WTC11 (cell line): Measurements from ENCODE around the gene GH2. TPM values are rescaled to one million over a fixed set of nuclear protein-coding genes. Genes with fewer than 3 reads are reported as not detected.

Experiments used
- ATF1 ChIP-seq: sonication (generic); formaldehyde crosslinking; IDR thresholded peaks from 2 replicates; pipeline ENCODE4 v1.8.1; 2023; ENCODE audit warnings: mild to moderate bottlenecking, moderate library complexity, missing genetic modification reagents
- ATF6 ChIP-seq: sonication (generic); formaldehyde crosslinking; IDR thresholded peaks from 2 replicates; pipeline ENCODE4 v1.8.1; 2023; ENCODE audit warnings: mild to moderate bottlenecking, missing genetic modification reagents
- CBFB ChIP-seq: sonication (generic); formaldehyde crosslinking; IDR thresholded peaks from 2 replicates; pipeline ENCODE4 v1.8.1; 2022; ENCODE audit warnings: mild to moderate bottlenecking, low read depth, missing genetic modification reagents
- E2F5 ChIP-seq: sonication (generic); formaldehyde crosslinking; IDR thresholded peaks from 2 replicates; pipeline ENCODE4 v1.8.1; 2022; ENCODE audit warnings: mild to moderate bottlenecking, moderate library complexity, missing genetic modification reagents
- EMX1 ChIP-seq: fragments of 250-450 bp; sonication (Bioruptor Pico); IDR thresholded peaks from 2 replicates; pipeline ENCODE4 v1.8.0; 2021; ENCODE audit warnings: mild to moderate bottlenecking
- IRF1 ChIP-seq: sonication (generic); formaldehyde crosslinking; IDR thresholded peaks from 2 replicates; pipeline ENCODE4 v1.8.0; 2023; ENCODE audit warnings: missing genetic modification reagents
- KAT7 ChIP-seq: sonication (generic); formaldehyde crosslinking; IDR thresholded peaks from 2 replicates; pipeline ENCODE4 v1.8.1; 2023; ENCODE audit warnings: missing genetic modification reagents, mild to moderate bottlenecking, borderline replicate concordance
- MAX ChIP-seq: sonication (generic); formaldehyde crosslinking; IDR thresholded peaks from 2 replicates; pipeline ENCODE4 v1.8.0; 2022; ENCODE audit warnings: mild to moderate bottlenecking, missing genetic modification reagents
- NFATC4 ChIP-seq: fragments of 250-450 bp; sonication (Bioruptor Pico); IDR thresholded peaks from 2 replicates; pipeline ENCODE4 v1.9.0; 2021; ENCODE audit warnings: mild to moderate bottlenecking
- PRDM15 ChIP-seq: sonication (generic); formaldehyde crosslinking; IDR thresholded peaks from 2 replicates; pipeline ENCODE4 v1.8.0; 2022; ENCODE audit warnings: missing genetic modification reagents
- TEAD1 ChIP-seq: sonication (generic); formaldehyde crosslinking; IDR thresholded peaks from 2 replicates; pipeline ENCODE4 v1.8.0; 2022; ENCODE audit warnings: mild to moderate bottlenecking, missing genetic modification reagents
- TP53 ChIP-seq: sonication (generic); formaldehyde crosslinking; IDR thresholded peaks from 2 replicates; pipeline ENCODE4 v1.8.1; 2023; ENCODE audit warnings: mild to moderate bottlenecking, missing genetic modification reagents
- ZBTB21 ChIP-seq: sonication (generic); formaldehyde crosslinking; IDR thresholded peaks from 2 replicates; pipeline ENCODE4 v1.8.1; 2023; ENCODE audit warnings: mild to moderate bottlenecking, missing genetic modification reagents, borderline replicate concordance
- ZNF281 ChIP-seq: sonication (generic); formaldehyde crosslinking; IDR thresholded peaks from 2 replicates; pipeline ENCODE4 v1.8.0; 2023; ENCODE audit warnings: mild to moderate bottlenecking, missing genetic modification reagents
- ZNF317 ChIP-seq: sonication (generic); formaldehyde crosslinking; IDR thresholded peaks from 2 replicates; pipeline ENCODE4 v1.8.1; 2023; ENCODE audit warnings: low read depth, mild to moderate bottlenecking, moderate library complexity, missing genetic modification reagents, borderline replicate concordance
- ZNF671 ChIP-seq: fragments of 250-450 bp; sonication (Bioruptor Pico); IDR thresholded peaks from 2 replicates; pipeline ENCODE4 v1.8.0; 2021; ENCODE audit warnings: mild to moderate bottlenecking
- total RNA-seq: library from RNA; stranded (reverse); gene quantifications from 3 replicates; pipeline ENCODE4 v1.2.3, GENCODE V29; 2021
- TF ChIP-seq, protein P1 (sequence below): sonication (generic); formaldehyde crosslinking; IDR thresholded peaks from 2 replicates; pipeline ENCODE4 v1.8.1; 2023; ENCODE audit warnings: mild to moderate bottlenecking, missing genetic modification reagents, moderate library complexity
- TF ChIP-seq, protein P2 (sequence below): fragments of 250-450 bp; sonication (Bioruptor Pico); conservative IDR thresholded peaks from 2 replicates; pipeline ENCODE4 v1.9.0; 2021; ENCODE audit warnings: mild to moderate bottlenecking
- TF ChIP-seq, protein P3 (sequence below): fragments of 250-450 bp; sonication (Bioruptor Pico); IDR thresholded peaks from 2 replicates; pipeline ENCODE4 v1.9.0; 2021; ENCODE audit warnings: mild to moderate bottlenecking

GH2 gene
- total RNA-seq, 1 experiment from 2014 or later = 0.35 TPM

GRCh38 chr17:63848834-63849689 is 32.7 kb downstream of the GH2 start (continued):
- TF ChIP-seq, protein P1, sequence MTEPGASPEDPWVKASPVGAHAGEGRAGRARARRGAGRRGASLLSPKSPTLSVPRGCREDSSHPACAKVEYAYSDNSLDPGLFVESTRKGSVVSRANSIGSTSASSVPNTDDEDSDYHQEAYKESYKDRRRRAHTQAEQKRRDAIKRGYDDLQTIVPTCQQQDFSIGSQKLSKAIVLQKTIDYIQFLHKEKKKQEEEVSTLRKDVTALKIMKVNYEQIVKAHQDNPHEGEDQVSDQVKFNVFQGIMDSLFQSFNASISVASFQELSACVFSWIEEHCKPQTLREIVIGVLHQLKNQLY (CRISPR knock-in tag) = no peak
- peak; percentile 83; the same call in 1 of the 2 replicates for TF ChIP-seq ZBTB21 (CRISPR knock-in tag)
- TF ChIP-seq, protein P2, sequence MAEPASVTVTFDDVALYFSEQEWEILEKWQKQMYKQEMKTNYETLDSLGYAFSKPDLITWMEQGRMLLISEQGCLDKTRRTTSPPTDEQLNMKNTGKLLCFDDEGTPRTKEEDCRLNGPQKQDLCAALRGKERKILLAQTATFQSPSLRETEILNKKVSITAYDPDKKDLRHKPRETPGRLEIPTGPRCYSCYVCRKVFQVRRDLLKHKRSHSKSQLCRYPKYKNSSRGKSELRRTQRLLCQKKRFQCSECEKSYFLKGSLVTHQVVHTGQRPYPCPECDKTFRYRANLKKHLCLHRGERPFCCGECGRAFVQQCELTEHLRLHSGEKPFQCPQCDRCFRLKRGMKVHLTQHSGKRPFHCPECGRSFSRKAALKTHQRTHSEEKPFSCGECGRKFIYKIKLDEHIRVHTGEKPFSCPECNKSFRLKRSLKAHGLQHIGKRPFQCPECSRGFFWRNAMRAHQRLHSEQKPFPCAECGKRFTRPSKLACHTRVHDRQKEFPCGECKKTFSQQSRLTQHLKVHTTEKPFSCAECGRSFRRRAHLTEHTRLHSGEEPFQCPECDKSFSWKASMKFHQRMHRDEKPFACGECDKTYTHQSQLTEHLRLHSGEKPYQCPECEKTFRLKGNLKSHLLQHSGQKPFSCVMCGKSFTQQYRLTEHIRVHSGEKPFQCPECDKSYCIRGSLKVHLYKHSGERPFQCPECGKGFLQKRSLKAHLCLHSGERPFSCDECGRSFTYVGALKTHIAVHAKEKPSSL (CRISPR knock-in tag) = no peak
- peak; percentile 93 for TF ChIP-seq E2F5 (CRISPR knock-in tag)
- no peak for TF ChIP-seq NFATC4
- 0 out of 2 replicates have a peak, but pooled peaks have one; percentile 28 for TF ChIP-seq CBFB (CRISPR knock-in tag)
- no peak for TF ChIP-seq ZNF671 (CRISPR knock-in tag)
- peak; percentile 35; the same call in 1 of the 2 replicates for TF ChIP-seq PRDM15
- TF ChIP-seq ZNF281 (CRISPR knock-in tag) = peak; percentile 71
- TF ChIP-seq MAX (CRISPR knock-in tag) = peak; percentile 99
- TF ChIP-seq ATF6 (CRISPR knock-in tag) = no peak
- TF ChIP-seq TEAD1 (CRISPR knock-in tag) = no peak; the same call in 1 of the 2 replicates
- TF ChIP-seq ATF1 = peak; percentile 92
- peak; percentile 95 for TF ChIP-seq TP53 (CRISPR knock-in tag)
- TF ChIP-seq, protein P3, sequence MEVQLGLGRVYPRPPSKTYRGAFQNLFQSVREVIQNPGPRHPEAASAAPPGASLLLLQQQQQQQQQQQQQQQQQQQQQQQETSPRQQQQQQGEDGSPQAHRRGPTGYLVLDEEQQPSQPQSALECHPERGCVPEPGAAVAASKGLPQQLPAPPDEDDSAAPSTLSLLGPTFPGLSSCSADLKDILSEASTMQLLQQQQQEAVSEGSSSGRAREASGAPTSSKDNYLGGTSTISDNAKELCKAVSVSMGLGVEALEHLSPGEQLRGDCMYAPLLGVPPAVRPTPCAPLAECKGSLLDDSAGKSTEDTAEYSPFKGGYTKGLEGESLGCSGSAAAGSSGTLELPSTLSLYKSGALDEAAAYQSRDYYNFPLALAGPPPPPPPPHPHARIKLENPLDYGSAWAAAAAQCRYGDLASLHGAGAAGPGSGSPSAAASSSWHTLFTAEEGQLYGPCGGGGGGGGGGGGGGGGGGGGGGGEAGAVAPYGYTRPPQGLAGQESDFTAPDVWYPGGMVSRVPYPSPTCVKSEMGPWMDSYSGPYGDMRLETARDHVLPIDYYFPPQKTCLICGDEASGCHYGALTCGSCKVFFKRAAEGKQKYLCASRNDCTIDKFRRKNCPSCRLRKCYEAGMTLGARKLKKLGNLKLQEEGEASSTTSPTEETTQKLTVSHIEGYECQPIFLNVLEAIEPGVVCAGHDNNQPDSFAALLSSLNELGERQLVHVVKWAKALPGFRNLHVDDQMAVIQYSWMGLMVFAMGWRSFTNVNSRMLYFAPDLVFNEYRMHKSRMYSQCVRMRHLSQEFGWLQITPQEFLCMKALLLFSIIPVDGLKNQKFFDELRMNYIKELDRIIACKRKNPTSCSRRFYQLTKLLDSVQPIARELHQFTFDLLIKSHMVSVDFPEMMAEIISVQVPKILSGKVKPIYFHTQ (CRISPR knock-in tag) = no peak
- TF ChIP-seq ZNF317 (CRISPR knock-in tag) = 0 out of 2 replicates have a peak, but pooled peaks have one; percentile 24
- peak; percentile 81 for TF ChIP-seq IRF1 (CRISPR knock-in tag)
- TF ChIP-seq KAT7 = 0 out of 2 replicates have a peak, but pooled peaks have one; percentile 66
- 0 out of 2 replicates have a peak, but pooled peaks have one; percentile 65 for TF ChIP-seq EMX1 (CRISPR knock-in tag)
